DMS 273 (cell line): ENCODE results near the gene WNT8B.
A peak's percentile ranks its signal among the peaks of the same experiment; 100 is the strongest.

Source experiments
- DNase-seq: peaks from one replicate; lab custom pipeline; 2025; ENCODE audit not compliant: unreplicated experiment; lab: John Stamatoyannopoulos, UW

The WNT8B gene

GRCh38 chr10:100483876-100484666, 21.3 kb downstream of the WNT8B start:
- no peak for DNase-seq

- DNase-seq, result no peak
Measured at GRCh38 chr10:100485366-100485765, 22.6 kb downstream of the WNT8B start.

GRCh38 chr10:100485801-100486495, 23.1 kb downstream of the WNT8B start:
- DNase-seq, result no peak

GRCh38 chr10:100487529-100487928, 24.7 kb downstream of the WNT8B start:
- DNase-seq, result no peak

- no peak for DNase-seq
Measured at GRCh38 chr10:100489396-100489795, 26.6 kb downstream of the WNT8B start.

GRCh38 chr10:100490531-100490930, 27.7 kb downstream of the WNT8B start:
- no peak for DNase-seq

- DNase-seq, result no peak
Measured at GRCh38 chr10:100496567-100496966, 33.8 kb downstream of the WNT8B start.

- no peak for DNase-seq
Measured at GRCh38 chr10:100498059-100498458, 35.2 kb downstream of the WNT8B start.

GRCh38 chr10:100501423-100501822, 38.6 kb downstream of the WNT8B start:
- no peak for DNase-seq

- no peak for DNase-seq
Measured at GRCh38 chr10:100502926-100503494, 40.2 kb downstream of the WNT8B start.

- DNase-seq, result no peak
Measured at GRCh38 chr10:100504096-100504495, 41.3 kb downstream of the WNT8B start.

GRCh38 chr10:100505164-100505563, 42.4 kb downstream of the WNT8B start:
- no peak for DNase-seq

GRCh38 chr10:100506596-100507356, 44.0 kb downstream of the WNT8B start:
- no peak for DNase-seq

GRCh38 chr10:100507357-100507732, 44.5 kb downstream of the WNT8B start:
- no peak for DNase-seq

- no peak for DNase-seq
Measured at GRCh38 chr10:100508266-100508665, 45.5 kb downstream of the WNT8B start.

GRCh38 chr10:100508691-100509150, 45.9 kb downstream of the WNT8B start:
- peak; percentile 71 for DNase-seq

- no peak for DNase-seq
Measured at GRCh38 chr10:100509241-100509840, 46.5 kb downstream of the WNT8B start.

- no peak for DNase-seq
Measured at GRCh38 chr10:100510533-100511308, 47.9 kb downstream of the WNT8B start.

GRCh38 chr10:100515612-100516011, 52.8 kb downstream of the WNT8B start:
- no peak for DNase-seq

GRCh38 chr10:100516847-100517246, 54.0 kb downstream of the WNT8B start:
- peak; percentile 56 for DNase-seq
